Upper lobe of left lung (tissue), 6 donors: ENCODE data around the gene IMMP2L. TPM values are rescaled to one million over a fixed set of nuclear protein-coding genes. Genes with fewer than 3 reads are reported as not detected.

Experiments used
- ATAC-seq, 2 donors: fragments of 200-7000 bp; cut with Tn5 transposase; one replicate each; pipeline ENCODE4 v1.9.1; 2022; ENCODE audit warnings: mild to moderate bottlenecking in 2 of 2, moderate library complexity in 2 of 2; ENCODE audit not compliant: low FRiP score in 2 of 2
- DNase-seq, 2 donors: peaks; one replicate each; pipeline ENCODE4 v3.0.0-alpha.2; 2019 to 2020
- H3K27ac ChIP-seq, 4 donors: fragments of 200-600 bp; sonication (generic); one replicate each; pipeline ENCODE4 v1.5.1; 2016 to 2019
- H3K27me3 ChIP-seq, 4 donors: fragments of 200-600 bp; sonication (generic); one replicate each; pipeline ENCODE4 v1.5.1; 2017 to 2019
- H3K36me3 ChIP-seq, 4 donors: fragments of 200-600 bp; sonication (generic); one replicate each; pipeline ENCODE4 v1.5.1; 2016 to 2019
- H3K4me1 ChIP-seq, 4 donors: fragments of 200-600 bp; sonication (generic); one replicate each; pipeline ENCODE4 v1.5.1; 2018 to 2019
- H3K4me3 ChIP-seq, 4 donors: fragments of 200-600 bp; sonication (generic); one replicate each; pipeline ENCODE4 v1.5.1; 2017 to 2019; ENCODE audit warnings: mild to moderate bottlenecking in 2 of 4, moderate library complexity in 1 of 4
- H3K9me3 ChIP-seq, 4 donors: fragments of 200-600 bp; sonication (generic); one replicate each; pipeline ENCODE4 v1.5.1; 2018 to 2019
- EP300 ChIP-seq, 4 donors: sonication (generic); formaldehyde crosslinking; IDR thresholded peaks; one replicate each; pipeline ENCODE4 v1.5.1; 2017; ENCODE audit warnings: antibody characterized with exemption in 4 of 4, control low read depth in 2 of 4
- POLR2A ChIP-seq, 4 donors: fragments of 450-650 bp; IDR thresholded peaks; one replicate each; pipeline ENCODE4 v1.5.1; 2016 to 2017; ENCODE audit warnings: antibody characterized with exemption in 4 of 4, mild to moderate bottlenecking in 2 of 4
- POLR2AphosphoS5 ChIP-seq, 2 donors: sonication (generic); formaldehyde crosslinking; IDR thresholded peaks; one replicate each; pipeline ENCODE4 v1.5.1; 2017; ENCODE audit warnings: antibody characterized with exemption in 2 of 2
- WGBS, 2 donors: methylation state at CpG; one replicate each; pipeline ENCODE4 v1.1.5; 2017 to 2018; 5-methylcytosine and 5-hydroxymethylcytosine counted together
- total RNA-seq, 6 donors: library from RNA; depleted of rRNA in 4 of 6; stranded (reverse); fragments of >200 nt in 4 of 6; gene quantifications; one replicate each; pipeline versions ENCODE4 v1.1.0 to v1.2.1, GENCODE V29; 2016 to 2021
- TF ChIP-seq, protein P1 (sequence below), 6 experiments: fragments of 450-650 bp in 4 of 6; fragments of 200-600 bp in 2 of 6; sonication (generic) in 2 of 6; IDR thresholded peaks; one replicate each; pipeline ENCODE4 v1.5.1; 2016 to 2019; ENCODE audit warnings: antibody characterized with exemption in 6 of 6
- donor health status: DM: no; HTN: no; CAD: no; lungs with moderate emphysema.
- donor health status: DM: no; HTN: yes; CAD: no; lungs with severe emphysema.

The IMMP2L gene
- total RNA-seq, 6 donors from 2014 or later = 7.1 to 17.5 (median 11.3) TPM

DNA sequence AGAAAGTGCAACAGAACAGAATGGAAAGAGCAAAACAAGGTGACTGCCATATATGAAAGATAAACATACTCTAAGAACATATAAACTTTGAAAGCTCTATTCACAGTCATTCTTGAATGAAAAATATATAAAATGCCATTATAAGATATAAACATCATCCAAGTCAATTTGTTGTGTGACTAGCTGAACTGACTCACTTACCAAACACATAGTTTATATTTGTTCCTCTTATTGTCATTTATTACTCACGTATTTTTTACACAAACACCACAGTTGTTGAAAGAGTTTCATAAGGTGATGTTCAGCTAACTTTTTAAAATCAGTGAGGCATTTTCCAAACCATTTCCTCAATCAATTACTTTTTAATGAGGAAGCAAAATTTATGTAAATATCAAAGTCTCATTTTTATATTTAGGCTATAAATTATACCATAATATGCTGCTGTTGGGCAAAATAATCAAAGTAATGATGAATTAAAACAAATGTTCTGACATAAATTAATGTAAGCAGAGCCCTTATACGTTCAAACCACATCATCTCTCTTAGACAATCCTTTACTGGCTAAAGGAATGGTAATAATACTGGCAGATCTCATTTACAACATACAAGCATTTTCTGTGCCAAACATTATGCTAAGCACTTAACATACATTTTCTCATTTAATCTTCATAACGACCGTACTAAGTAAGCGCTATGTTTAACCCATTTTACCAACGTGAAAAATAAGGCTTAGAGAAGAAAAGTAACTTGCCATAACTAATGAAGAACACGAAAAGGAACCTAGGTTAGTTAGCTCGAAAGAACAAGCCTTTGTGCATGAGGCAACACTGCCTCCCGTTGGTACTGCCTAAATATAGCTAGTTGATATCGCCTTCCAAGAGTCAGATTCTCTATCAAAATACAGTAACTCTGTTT, 464.0 kb downstream of the IMMP2L start:
- no peak for ATAC-seq
- no peaks in the 10 kb centered on the region for H3K36me3 ChIP-seq
- H3K4me1 ChIP-seq = no peaks in the 10 kb centered on the region
- H3K27me3 ChIP-seq = no peaks in the 10 kb centered on the region
- TF ChIP-seq POLR2AphosphoS5 (IDR thresholded peaks at IDR 0.05) (no peak), EP300 (IDR thresholded peaks at IDR 0.05) (no peak), POLR2A (IDR thresholded peaks at IDR 0.05) (no peak)
- TF ChIP-seq, protein P1, sequence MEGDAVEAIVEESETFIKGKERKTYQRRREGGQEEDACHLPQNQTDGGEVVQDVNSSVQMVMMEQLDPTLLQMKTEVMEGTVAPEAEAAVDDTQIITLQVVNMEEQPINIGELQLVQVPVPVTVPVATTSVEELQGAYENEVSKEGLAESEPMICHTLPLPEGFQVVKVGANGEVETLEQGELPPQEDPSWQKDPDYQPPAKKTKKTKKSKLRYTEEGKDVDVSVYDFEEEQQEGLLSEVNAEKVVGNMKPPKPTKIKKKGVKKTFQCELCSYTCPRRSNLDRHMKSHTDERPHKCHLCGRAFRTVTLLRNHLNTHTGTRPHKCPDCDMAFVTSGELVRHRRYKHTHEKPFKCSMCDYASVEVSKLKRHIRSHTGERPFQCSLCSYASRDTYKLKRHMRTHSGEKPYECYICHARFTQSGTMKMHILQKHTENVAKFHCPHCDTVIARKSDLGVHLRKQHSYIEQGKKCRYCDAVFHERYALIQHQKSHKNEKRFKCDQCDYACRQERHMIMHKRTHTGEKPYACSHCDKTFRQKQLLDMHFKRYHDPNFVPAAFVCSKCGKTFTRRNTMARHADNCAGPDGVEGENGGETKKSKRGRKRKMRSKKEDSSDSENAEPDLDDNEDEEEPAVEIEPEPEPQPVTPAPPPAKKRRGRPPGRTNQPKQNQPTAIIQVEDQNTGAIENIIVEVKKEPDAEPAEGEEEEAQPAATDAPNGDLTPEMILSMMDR (IDR thresholded peaks at IDR 0.05) = peak in 4 of 6 experiments; percentile 32 to 52 (median 44)
- H3K9me3 ChIP-seq = no peaks in the 10 kb centered on the region
- DNase-seq = peak in 1 of 2 donors; percentile 28
- 31 to 38% methylated on average over 10 of the region's 10 CpGs for WGBS, 2 donors
- H3K27ac ChIP-seq = no peak overlapping the region
- no peak overlapping the region for H3K4me3 ChIP-seq

DNA sequence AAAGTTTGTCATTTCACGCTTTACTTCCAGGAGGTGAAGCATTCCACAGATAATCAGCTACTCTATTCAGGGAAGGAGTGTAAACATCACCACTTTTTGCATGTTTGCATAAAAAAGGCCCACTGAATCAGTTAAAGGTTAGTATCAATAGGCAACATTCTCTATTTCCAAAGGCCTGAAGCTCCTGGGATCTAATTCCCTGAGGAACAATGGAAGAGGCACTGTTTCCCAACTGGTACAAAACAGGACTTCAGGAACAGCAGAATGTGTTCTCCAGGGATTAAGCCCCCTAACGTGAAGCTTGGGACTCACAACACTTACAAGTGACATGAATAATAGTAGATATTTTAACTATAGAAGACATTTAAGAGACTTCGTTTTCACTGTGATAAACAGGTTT, 465.3 kb downstream of the IMMP2L start:
- WGBS, 2 donors = 89% methylated on average over 3 of the region's 3 CpGs
- Histone ChIP-seq H3K9me3 (no peaks in the 10 kb centered on the region), H3K27me3 (no peaks in the 10 kb centered on the region), H3K36me3 (no peaks in the 10 kb centered on the region), H3K4me3 (no peak overlapping the region), H3K27ac (peak overlapping the region in 1 of 4 donors; percentile 1), H3K4me1 (no peaks in the 10 kb centered on the region)
- no peak for DNase-seq
- no peak for ATAC-seq
- TF ChIP-seq POLR2AphosphoS5 (IDR thresholded peaks at IDR 0.05) = no peak
- TF ChIP-seq EP300 (IDR thresholded peaks at IDR 0.05) = no peak
- TF ChIP-seq, protein P1 (IDR thresholded peaks at IDR 0.05) = no peak
- TF ChIP-seq POLR2A (IDR thresholded peaks at IDR 0.05) = no peak

DNA sequence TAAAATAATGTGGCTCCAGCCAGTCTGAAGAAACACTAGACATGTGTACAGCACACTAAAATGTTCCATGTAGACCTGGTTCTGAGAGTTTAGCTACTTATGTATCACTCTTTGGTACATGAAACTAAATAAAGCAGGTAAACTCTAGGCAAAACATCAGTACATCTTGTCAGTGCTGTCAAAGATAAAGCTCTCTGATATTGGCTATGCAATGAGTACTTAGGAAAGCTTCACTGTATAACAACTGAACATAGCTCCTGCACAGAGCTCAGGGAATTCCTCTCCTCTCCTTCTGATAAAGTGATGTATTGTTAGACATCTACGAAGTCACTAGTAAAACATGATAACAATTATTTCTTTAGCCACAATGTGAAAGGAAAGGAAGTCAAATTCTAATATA, 467.9 kb downstream of the IMMP2L start:
- H3K27ac ChIP-seq = no peak overlapping the region

DNA sequence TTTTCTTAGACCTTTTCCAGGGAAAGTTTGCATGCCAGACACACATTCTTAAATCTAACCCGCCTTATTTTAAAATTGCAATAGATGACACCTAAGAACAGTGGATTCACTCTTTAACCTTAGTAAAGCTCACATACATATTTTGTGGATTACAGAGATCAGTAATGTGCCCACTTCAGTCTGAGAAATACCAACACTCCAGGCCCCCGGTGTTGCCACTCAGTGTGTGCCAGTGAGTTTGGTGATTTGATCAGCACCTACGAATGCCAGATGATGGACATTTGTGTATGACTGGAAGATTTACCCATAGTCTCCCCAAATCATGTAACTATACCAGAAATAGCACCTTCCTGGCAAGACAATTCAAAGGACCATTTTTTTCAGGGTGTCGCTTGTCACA, 468.8 kb downstream of the IMMP2L start:
- Histone ChIP-seq H3K9me3 (no peaks in the 10 kb centered on the region), H3K4me3 (peak overlapping the region in 2 of 4 donors; percentile 35 to 37), H3K27ac (no peak overlapping the region), H3K4me1 (no peaks in the 10 kb centered on the region), H3K27me3 (no peaks in the 10 kb centered on the region), H3K36me3 (no peaks in the 10 kb centered on the region)
- no peak for DNase-seq
- TF ChIP-seq, protein P1 (IDR thresholded peaks at IDR 0.05) = no peak
- TF ChIP-seq EP300 (IDR thresholded peaks at IDR 0.05) = no peak
- no peak for TF ChIP-seq POLR2AphosphoS5 (IDR thresholded peaks at IDR 0.05)
- TF ChIP-seq POLR2A (IDR thresholded peaks at IDR 0.05) = no peak
- no peak for ATAC-seq
- 76 to 84% methylated on average over 4 of the region's 4 CpGs for WGBS, 2 donors

More for the DNA sequence above, 467.9 kb downstream of the IMMP2L start:
- no peak for DNase-seq
- Histone ChIP-seq H3K36me3 (no peaks in the 10 kb centered on the region), H3K4me3 (peak overlapping the region in 1 of 4 donors; percentile 35), H3K9me3 (no peaks in the 10 kb centered on the region), H3K27me3 (no peaks in the 10 kb centered on the region), H3K4me1 (no peaks in the 10 kb centered on the region)
- no peak for ATAC-seq
- TF ChIP-seq, protein P1 (IDR thresholded peaks at IDR 0.05) = no peak
- 42 to 57% methylated on average over 1 of the region's 1 CpG for WGBS, 2 donors
